Inflammatory macrophage (primary cell): ENCODE measurements around the gene PPP2R2B.
A peak's percentile ranks its signal among the peaks of the same experiment; 100 is the strongest.

Experiments
- DNase-seq, 2 donors: peaks; one replicate each; pipeline ENCODE4 v3.0.0-alpha.2; 2020 to 2022

Gene PPP2R2B

DNA sequence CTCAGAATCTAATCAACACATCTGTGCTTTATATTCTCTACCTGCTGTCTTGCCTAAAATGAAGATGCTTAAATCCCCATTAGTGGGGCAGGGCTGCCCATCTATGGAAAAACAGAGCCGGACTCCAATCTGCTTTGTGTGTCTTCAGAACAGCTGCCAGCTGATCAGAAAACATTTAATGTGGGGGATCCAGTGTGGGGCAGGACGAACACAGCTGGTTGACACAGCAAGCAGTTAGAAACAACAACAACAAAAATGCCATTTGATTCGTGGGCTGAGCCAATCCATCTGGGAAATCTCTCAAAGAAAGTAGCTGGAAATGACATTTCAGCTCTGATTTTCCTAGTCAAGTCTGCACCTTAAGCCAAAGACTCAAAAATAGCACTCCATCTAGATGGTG, 99.8 kb downstream of the PPP2R2B start:
- DNase-seq, result no peak

DNA sequence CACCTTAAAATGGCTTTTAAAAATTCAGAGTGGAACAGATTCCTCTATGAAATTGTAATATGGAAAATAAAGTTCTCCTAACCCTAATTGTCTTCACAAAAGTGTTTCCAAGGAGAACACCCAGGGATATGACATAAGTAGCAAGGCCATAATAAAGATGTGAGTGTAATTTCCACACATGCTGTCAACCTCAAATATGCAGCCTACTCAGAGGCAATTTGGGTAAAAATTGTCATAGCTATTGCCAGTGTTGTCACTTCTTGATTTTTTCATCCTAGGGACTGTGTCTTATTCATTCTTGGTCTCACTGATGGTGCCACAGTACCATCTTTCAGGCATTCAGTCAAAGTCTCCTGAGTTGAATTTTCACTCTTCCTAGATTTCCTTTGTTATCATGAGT, 100.3 kb downstream of the PPP2R2B start:
- DNase-seq, result no peak

DNA sequence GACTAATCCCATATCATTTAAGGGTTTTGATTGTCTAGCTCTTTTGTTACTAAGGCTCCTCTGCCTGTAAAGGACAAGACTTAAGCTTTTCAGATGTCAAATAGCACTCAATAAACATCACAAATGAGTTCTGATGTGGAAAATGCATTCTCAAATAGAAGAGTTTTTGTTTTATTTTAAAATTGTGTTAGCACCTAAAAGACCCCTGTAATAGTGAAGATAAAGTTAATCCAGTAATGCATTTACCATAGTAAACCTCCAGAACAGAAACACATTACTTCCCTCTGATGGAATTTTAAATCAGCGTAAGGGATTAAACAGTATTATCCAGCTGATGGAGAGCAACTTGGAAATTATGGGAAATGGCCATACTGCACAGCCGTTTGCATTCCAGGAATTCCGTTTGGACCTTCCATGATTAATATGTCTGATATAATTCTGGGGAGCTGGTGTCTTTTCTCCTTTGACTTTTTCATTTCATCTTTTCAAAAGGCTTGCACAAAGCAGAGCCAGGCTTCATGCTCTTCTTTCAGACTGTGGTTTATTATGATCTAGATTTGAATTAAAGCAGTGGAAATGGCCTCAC, 105.6 kb downstream of the PPP2R2B start:
- no peak for DNase-seq

DNA sequence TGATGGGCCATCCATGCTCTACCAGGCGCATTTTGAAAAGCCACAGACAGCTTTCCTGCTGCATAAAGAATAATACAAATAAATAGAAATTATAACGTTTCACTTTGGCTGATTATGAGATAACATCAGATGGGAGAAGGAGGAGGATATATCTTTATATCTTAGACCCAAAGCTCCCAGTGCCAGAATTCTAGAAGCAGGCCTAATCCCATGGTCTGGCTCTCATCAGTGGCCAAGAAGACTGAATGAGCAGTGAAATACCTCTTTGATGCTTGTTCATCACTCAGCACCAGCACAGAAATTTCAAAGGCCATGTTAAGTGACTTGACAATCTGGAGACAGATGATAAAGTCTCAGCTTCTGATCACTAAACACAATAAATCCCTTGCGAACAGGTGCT, 107.6 kb downstream of the PPP2R2B start:
- no peak for DNase-seq

DNA sequence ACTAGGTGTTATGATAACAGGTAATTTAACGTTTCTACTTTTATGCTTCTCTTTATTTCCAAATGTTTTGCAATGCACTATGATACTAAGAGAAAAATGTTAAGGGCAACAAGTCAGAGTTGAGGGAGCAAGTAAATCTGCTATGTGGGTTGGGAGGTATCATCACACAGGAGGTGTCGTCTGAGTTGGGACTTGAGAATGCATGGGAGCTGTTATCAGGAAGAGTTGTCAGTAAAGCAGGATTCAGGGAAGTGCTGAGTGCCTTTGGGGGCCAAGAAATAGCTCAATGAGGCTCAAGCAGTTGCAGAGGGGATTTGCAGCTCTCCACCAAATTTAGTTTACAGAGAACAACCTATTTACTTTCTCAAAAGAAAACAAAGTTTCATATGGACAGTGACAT, 108.0 kb downstream of the PPP2R2B start:
- DNase-seq, result no peak

DNA sequence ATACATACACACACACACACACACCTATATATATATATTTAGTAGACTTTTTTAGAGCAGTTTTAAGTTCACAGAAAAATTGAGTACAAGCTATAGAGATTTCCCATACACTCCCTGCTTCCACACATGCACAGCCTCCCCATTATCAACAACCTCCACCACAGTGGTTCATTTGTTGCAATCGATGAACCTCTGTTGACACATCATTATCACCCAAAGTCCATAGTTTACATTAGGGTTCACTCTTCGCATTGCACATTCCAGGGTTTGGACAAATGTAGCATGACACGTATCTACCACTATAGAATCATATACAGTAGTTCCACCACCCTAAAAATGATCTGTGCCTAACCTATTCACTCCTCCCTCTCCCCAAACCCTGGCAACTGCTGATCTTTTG, 111.0 kb downstream of the PPP2R2B start:
- no peak for DNase-seq

DNA sequence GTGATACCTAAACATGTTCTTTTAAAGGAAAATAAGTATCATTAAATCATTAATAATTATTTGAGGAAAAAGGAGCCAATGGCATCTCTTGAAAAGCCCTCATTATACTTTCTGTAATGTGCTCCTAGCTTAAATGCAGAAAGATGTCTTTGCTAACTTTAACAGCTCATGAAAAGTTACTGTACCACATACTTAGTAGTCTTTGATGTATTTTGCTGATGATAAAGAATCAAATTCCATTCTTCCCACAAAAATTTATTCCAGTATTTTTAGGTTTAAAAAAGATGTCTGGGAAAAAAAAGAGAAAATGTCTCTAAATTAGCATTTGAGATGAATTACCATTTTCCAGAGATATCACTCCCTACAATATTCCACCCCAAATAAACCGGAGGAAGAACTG, 112.5 kb downstream of the PPP2R2B start:
- DNase-seq, result no peak

DNA sequence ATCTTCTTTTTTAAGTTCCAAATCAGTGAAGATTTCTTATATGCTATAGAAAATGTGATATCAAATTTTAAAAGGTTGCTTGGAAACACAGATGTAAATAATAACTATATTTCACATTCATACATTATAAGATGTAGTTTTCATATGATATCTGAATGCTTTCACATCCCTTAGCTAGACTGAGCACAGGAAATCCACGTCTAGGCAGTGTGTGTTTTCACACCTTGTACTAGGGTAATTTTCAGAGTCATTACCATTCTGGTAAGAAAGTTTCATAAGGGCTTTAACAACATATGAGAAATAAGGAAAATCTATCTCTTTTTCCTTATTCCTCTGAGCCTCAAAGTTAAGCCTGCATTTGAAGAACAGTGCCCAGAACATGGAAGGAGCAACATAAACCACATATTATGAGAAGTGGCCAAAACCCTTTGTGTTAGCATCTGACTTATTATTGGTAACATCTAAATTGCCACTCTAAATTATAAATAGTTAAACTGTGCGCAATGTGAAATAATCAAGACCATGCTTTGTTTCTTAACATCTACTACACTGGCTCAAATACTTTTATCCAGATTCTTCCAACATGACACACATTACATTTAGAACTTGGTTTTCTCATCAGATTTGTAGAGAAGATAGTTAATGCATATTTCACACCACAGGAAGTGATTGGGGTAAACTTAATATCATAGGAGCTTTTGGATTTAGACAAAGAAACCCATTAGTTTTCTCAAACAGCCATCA, 113.3 kb downstream of the PPP2R2B start:
- DNase-seq, result no peak

DNA sequence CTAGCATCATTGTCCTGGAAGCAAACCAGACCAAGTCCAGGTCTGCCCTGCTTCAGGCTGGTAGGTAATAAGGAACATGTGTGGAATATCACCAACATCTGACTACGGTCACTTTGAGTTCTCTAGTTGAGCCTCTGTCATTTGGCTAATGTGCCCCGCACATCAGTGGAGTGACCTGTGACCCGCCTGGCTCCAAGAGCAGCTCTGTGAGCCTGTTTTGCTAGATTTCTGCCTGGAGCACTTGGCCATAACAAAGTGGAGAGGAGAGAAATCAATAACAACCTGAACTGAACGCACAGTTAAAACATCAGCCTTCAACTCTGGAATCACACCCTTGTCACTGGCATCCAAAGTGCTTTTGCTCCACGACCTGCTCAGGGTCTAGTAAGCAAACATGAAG, 115.7 kb downstream of the PPP2R2B start:
- no peak for DNase-seq

DNA sequence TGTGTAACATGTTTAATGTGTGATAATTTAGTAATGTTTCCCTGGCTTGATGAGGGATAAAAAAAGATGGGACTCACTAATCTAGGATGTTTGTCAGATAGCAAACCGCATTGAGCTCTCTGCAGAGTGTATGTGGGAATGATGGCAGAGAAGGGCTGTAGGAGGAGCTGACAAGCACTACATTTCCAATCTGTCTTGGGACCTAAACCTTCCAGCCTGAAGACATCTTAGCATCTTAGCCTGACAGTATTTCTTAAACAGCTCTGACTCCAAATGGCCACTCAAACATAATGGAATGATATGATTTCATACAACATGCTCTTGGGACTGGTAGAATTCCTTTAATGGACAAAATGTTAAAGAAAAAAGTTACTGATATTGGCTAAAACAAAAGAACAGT, 116.7 kb downstream of the PPP2R2B start:
- DNase-seq, result no peak

DNA sequence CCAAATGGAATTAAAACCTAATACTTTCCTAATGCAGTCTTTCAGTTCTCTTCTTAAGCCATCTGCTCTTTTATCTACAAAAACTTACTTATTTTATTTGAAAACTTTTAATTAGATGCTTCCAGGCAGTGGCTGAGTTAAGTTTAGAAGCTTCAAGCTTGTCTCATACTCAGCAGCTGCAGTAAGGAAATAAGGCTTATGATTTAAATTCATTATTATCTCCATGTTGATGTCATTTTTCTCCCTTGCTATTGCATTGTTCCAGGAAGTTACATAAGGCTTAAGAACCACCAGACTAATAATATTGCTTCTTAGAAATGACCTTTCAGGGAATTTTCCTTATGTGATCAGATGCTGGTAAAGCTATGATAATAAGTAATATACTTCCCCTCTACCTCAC, 119.6 kb downstream of the PPP2R2B start:
- DNase-seq, result peak in 1 of 2 donors; percentile 32

DNA sequence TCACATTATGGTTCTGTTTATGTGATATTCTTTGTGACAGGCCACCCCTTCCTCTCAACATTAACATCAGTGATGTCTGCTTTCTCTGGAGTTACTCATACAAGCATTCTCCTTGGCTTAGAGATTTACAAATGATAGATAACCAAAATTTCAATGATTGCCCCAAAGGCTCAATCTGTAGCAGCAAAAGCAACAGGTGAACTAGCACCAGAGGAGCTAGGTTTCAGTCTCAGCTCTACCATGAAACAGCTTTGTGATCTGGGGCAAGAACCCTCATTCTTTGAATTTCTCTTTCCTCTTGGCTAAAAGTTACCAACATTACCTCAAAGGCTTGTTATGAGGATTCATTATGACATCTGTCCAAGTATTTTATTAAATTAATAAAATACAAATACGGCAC, 120.5 kb downstream of the PPP2R2B start:
- DNase-seq, result no peak

DNA sequence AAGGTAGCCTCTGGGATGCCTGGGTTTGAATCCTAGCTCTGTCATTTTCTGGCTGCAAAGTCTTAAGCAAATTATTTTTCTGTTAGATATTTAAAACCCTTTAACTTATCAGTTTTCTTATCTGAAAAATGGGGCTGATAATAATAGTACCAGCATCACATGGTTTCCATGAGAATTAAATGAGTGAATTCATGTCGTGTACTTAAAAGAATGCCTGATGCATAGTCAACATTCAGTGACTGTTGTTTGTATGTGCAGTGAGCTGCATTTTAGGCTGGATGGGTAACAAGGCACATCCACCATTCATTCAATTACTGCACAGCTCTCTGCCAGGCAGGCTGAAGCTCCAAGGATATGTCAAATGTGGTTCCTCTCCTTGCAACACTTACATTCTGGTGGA, 122.0 kb downstream of the PPP2R2B start:
- DNase-seq, result no peak

DNA sequence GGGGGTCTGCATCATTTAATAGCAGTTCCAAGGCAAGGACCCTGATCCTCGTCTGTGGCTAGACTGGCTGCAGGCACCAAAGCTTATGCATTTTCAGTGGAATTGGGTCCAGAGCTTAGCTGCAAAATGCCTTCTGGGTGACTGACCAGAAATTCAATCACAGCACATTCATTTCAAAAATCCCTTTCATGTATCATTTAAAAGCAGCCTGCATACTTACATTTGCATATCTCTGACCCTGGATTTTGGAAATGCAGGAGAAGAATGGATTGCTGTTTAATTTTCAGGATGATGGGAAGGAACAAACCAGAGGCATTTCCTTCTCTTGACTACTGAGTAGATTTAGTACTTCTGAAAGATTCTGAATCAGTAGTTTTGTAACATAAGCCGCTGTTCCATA, 122.8 kb downstream of the PPP2R2B start:
- no peak for DNase-seq

DNA sequence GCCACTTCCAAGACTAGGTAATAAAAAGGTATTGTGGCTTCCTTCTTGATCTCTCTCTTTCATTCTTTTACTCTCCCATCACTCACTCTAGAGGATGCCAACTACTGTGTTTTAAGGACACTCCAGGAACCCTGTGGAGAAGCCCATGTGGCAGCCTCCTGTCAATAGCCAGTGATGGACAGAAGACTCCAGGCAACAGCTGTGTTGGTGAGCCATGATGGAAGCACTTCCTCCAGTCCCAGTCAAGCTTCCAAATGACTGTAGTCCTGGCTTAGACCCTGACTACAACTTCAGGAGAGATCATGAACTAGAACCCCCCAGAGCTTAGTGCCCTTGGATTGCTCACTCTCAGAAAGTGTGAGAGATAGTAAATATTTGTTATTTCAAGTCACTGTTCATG, 123.9 kb downstream of the PPP2R2B start:
- DNase-seq, result no peak

DNA sequence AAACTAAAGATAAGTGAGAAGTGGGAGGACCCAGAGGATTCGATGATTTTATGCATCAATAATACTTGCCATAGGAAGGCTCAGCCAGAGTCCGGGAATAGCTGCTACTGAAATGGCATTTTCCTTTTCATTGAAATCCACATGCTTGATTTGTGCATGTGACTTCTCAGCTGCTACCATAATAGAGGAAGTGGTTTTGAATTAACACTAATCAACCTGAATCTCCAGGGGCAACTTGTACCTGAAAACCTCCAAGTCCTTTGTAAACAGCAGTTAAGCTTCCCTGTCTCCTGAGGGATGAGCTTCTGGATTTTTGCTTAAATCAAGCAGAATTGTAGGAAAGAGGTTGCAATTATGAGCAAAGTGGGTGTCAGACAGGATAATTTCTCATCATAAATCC, 124.9 kb downstream of the PPP2R2B start:
- no peak for DNase-seq

DNA sequence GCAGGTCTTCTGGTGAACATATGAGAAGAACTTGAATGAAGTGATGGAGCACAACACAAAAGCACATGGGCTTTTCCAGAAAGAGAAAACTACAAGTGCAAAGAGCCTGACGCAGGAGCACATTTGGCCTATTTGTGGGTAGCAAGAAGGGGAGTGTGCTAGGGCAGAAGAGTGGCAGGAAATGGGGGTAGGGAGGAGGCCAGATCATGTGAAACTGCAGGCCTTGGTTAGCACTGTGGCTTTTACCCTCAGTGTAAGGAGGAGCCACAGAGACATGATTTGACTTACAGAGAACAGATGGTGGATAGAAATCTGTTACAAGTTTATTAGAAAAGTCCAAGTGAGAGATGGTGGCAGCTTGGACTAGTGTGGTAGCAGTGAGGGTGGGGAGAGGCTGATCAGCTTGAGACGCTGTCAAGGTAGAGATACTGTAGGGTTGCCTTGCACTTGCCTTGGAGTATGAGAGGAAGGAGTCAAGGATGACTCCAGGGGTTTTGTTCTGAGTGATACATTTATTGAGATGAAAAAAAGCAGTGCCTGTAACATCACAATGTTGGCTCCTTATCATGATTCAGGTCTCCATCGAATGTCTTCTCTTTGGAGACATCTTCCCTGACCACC, 126.7 kb downstream of the PPP2R2B start:
- DNase-seq, result no peak

DNA sequence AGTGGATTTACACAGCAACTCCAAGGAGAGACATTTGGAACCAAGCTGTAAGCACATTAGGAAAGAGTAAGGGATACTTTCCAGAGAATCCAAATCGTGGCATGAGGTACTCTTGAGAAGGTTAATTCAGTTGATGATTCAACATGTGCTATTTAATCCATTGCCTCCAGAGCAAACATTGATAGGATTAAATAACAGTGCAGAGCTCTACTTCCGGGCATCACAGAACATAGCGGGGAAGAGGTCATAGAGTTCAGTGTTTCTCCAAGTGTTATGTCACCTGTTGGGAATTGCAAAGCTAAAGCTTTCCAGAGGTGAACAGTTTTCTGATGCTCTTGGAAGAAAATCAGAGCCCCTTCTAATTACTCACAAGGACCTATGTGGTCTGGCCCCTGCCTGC, 127.5 kb downstream of the PPP2R2B start:
- DNase-seq, result no peak

DNA sequence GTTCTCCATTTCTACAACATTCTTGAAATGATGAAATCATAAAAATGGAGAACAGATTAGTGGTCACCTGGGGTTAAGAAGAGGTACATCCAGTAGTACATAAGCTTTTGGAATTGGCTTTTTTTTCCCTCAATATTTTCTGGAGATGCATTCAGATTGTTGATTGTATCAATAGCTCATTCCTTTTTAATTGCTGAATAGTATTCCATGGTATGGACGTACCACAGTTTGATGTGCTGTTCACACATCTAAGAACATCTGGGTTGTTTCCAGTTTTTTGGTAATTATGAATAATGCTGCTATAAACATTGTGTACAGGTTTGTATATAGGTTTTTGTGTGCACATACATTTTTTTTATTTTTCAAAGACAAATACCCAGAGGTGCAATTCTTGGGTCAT, 130.0 kb downstream of the PPP2R2B start:
- no peak for DNase-seq

DNA sequence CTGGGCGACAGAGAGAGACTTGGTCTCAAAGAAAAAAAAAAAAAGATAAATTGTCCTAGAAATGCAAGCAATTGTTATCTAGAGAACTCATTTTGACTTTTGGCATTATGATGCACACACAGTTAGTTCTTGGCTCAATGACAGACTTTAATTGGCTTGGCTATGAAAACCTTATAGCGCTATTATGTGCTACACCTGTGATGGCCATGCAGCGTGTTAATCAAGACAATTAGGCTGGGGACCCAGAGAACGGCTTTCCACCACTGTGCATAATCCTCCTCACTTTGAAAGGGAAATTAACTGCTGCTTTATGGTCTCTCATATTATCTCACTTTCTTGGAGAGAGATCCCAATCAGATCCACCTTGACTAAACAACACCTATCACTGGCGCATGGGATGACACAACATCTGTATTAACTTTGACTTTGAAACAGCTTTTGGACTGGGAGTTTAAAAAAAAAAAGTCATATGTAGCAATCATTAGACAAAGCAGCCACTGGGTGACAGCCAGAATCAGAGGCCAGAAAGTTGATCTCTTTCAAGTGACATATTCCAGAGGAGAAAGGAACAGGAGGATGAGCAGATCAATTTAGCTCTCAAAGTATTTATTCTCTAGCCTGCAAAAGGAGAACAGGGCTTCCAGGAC, 132.5 kb downstream of the PPP2R2B start:
- DNase-seq, result no peak

DNA sequence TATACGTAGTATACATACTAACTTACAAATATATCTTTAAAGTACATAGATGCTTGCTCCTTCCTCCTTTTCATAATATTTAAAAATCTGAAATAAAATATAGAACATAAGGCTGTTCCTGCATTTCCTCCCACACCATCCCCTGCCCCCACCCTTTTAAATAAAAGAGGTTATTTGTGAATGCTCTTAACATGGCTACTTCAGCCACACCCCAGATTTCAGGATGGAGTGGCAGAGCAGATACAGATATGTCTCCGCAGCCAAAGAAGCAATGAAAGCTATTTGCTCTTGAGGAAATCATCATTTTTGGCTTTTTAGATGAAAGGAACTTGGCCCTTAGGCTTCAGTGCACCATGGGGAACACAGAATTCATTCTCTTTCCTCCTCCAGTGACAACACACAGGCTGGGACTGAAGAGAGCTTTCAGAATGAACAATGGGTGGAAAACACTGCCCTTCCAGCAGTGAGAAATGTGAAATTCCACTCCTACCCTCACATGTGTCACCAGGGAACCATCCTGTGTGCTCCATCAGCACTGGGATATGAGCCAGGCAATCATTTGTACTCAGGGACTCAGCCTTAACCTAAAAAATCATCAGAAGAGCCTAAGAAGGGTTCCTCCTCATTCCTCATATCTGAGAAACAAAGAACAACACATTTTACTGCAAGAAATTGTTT, 134.3 kb downstream of the PPP2R2B start:
- no peak for DNase-seq

DNA sequence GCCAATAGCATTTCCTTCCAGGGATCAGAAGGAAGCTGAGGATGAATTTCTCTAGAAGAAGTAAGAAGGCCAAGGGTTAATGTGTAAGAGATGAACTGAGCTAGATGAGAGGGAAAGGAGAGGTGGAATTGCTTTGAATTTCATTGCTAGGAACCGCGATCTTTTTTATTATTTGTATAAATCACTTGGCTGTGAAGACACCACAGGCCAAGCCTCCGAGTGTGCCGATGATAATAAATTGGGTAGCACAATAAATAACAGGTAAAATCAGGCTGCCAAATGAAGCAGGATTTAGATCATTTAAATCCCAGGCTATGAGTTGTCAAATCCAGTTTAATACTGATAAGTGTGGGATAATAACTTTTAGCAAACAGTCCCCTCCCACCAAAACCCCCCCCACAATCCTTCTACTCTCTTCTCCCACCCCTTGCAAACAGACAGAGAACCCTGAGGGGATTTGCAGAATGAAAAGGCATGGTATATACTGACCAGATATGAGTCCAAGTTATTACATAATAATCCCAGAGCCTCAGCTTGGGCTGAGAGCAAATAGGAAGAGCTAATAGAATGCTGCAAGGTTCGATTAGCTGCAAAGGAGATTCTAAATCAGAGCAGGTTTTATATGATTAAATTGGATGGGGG, 143.5 kb downstream of the PPP2R2B start:
- DNase-seq, result no peak

DNA sequence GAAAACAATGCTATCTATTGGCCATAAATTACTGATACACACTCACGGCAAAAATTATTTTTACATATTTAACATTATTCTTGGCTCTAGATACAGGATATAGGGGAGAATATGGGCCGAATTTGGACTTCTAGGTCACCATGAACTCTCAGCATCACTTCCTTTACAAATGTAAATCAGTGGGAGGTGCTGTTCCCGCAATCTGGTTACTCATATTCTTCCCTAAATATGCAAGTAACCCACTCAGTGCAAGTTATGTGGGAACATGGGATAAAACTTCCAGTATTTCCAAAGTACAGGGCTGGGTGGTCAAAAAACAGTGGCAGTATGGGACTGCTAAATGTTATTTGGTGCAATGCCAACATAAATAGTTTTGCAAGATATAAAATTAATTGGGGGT, 145.6 kb downstream of the PPP2R2B start:
- no peak for DNase-seq
